Measurements from ENCODE around the gene SPIRE2. TPM values are rescaled to one million over a fixed set of nuclear protein-coding genes. Genes with fewer than 3 reads are reported as not detected.

Gene SPIRE2
- total and polyA plus RNA-seq, 2 of the 4 experiments (the other 2 are of a cell fraction): 0.72 to 1.9 TPM

DNA sequence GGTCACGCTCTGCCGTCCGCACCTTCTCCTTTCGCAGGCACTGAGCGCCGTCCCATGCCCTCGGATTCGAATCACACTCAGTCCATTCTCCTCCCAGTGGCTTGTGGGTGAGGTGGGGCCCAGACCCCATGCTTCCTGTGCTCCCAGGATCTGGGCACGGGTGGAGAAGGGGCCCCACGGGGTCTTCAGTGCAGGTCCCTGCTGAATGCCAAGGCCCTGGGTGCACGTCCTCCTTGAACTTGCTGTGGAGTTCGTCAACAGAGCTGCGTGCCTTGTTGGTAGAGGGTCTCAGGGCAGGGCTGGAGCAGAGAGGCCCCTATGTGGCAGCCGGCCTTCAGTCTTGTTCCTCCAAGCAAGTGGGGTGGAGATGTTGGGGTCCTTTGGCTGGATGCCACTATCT is 83.1 kb downstream of the SPIRE2 start:
- WGBS, 2 experiments (ENCODE audit: extremely low coverage in 2 of 2, insufficient read length in 1 of 2): 98% methylated on average over 6 of the region's 14 CpGs; no CpG with 5 or more reads in 1 of the 2 experiments
- no peak overlapping the region for H2BK5ac ChIP-seq (ENCODE audit: low read depth, low read length, poor library complexity, severe bottlenecking)
- POLR2A ChIA-PET (ENCODE audit: unreplicated experiment): no interaction called here
- in situ Hi-C loops (cut with MboI; ENCODE audit: low sequenced_read_pairs) (no loop called here), intact Hi-C loops (cut with micrococcal nuclease) (no loop called here), dilution Hi-C loops (cut with HindIII; ENCODE audit: low sequenced_read_pairs, unreplicated experiment) (no loop called here)
- H2AFZ ChIP-seq (replicated peaks; ENCODE audit: low read length, poor library complexity): no peak overlapping the region
- TF ChIP-seq MAZ (IDR thresholded peaks at IDR 0.05; ENCODE audit: borderline replicate concordance, low read depth, low read length) (no peak), RAD21 (IDR thresholded peaks at IDR 0.05; ENCODE audit: low read length) (no peak), FOS (IDR thresholded peaks at IDR 0.05; ENCODE audit: low read depth, low read length) (no peak), CEBPB (IDR thresholded peaks at IDR 0.05; ENCODE audit: low read depth, low read length) (no peak), SMC3 (IDR thresholded peaks at IDR 0.05; ENCODE audit: low read depth, low read length) (no peak), POLR2A (IDR thresholded peaks at IDR 0.05; ENCODE audit: low read depth, low read length) (no peak), RFX5 (IDR thresholded peaks at IDR 0.05; ENCODE audit: low read depth, low read length) (no peak), RCOR1 (IDR thresholded peaks at IDR 0.05; ENCODE audit: insufficient replicate concordance, low read length) (no peak)
- TF ChIP-seq, protein P1, sequence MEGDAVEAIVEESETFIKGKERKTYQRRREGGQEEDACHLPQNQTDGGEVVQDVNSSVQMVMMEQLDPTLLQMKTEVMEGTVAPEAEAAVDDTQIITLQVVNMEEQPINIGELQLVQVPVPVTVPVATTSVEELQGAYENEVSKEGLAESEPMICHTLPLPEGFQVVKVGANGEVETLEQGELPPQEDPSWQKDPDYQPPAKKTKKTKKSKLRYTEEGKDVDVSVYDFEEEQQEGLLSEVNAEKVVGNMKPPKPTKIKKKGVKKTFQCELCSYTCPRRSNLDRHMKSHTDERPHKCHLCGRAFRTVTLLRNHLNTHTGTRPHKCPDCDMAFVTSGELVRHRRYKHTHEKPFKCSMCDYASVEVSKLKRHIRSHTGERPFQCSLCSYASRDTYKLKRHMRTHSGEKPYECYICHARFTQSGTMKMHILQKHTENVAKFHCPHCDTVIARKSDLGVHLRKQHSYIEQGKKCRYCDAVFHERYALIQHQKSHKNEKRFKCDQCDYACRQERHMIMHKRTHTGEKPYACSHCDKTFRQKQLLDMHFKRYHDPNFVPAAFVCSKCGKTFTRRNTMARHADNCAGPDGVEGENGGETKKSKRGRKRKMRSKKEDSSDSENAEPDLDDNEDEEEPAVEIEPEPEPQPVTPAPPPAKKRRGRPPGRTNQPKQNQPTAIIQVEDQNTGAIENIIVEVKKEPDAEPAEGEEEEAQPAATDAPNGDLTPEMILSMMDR (conservative IDR thresholded peaks at IDR 0.05; ENCODE audit: low read depth, low read length): no peak
- TF ChIP-seq, protein P2, sequence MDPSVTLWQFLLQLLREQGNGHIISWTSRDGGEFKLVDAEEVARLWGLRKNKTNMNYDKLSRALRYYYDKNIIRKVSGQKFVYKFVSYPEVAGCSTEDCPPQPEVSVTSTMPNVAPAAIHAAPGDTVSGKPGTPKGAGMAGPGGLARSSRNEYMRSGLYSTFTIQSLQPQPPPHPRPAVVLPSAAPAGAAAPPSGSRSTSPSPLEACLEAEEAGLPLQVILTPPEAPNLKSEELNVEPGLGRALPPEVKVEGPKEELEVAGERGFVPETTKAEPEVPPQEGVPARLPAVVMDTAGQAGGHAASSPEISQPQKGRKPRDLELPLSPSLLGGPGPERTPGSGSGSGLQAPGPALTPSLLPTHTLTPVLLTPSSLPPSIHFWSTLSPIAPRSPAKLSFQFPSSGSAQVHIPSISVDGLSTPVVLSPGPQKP (IDR thresholded peaks at IDR 0.05; ENCODE audit: borderline replicate concordance, low read depth, low read length): no peak
- no peak overlapping the region for H2AK5ac ChIP-seq (ENCODE audit: low read depth, low read length)
- no TSS peak for BruUV-seq (replicated peaks)
- no peak overlapping the region for H3K14ac ChIP-seq (replicated peaks; ENCODE audit: low read depth, low read length)
- no peak overlapping the region for H3K4me2 ChIP-seq (ENCODE audit: low read depth, low read length)
- peaks cover 5% of the 10 kb centered on the region; the same call in 1 of the 2 replicates for H3K9me1 ChIP-seq (ENCODE audit: insufficient read depth, low read length)
- peaks cover 50% of the 10 kb centered on the region for H3K36me3 ChIP-seq (ENCODE audit: control insufficient read depth, insufficient read depth, low read length)
- no peaks in the 10 kb centered on the region for H3K4me1 ChIP-seq (ENCODE audit: control insufficient read depth, insufficient read depth, low read length)
- no peak overlapping the region for H3K56ac ChIP-seq (ENCODE audit: extremely low read depth, insufficient read depth, low read length)
- no peak overlapping the region for H3K4ac ChIP-seq (ENCODE audit: low read depth, low read length)
- H3K4me3 ChIP-seq (ENCODE audit: insufficient read depth, low read depth, low read length): no peak overlapping the region
- no peak overlapping the region for H4K5ac ChIP-seq (ENCODE audit: low read depth, low read length)
- CTCF ChIA-PET: no interaction called here
- H2BK120ac ChIP-seq (ENCODE audit: low read depth, low read length): no peak overlapping the region
- peaks cover 10% of the 10 kb centered on the region for H4K20me1 ChIP-seq (ENCODE audit: insufficient read depth, low read length)
- no peak overlapping the region for H4K91ac ChIP-seq (ENCODE audit: insufficient read depth, low read depth, low read length)
- H3K9me3 ChIP-seq (ENCODE audit: control insufficient read depth, insufficient read depth, low read length): no peaks in the 10 kb centered on the region
- no peak overlapping the region for H2BK20ac ChIP-seq (ENCODE audit: low read depth, low read length)
- H3K27ac ChIP-seq (ENCODE audit: insufficient read depth, low read length): no peak overlapping the region
- no peak overlapping the region for H2AK9ac ChIP-seq (replicated peaks; ENCODE audit: low read depth, low read length, poor library complexity)
- peaks cover 0 to 22% of the 10 kb centered on the region in 2 experiments; a peak in 3 of 4 replicates for H3K79me1 ChIP-seq (ENCODE audit: low read depth in 1 of 2, low read length in 2 of 2)
- no peak overlapping the region for H3K18ac ChIP-seq (ENCODE audit: low read depth, low read length)
- no peak overlapping the region for H3K23ac ChIP-seq (ENCODE audit: low read depth, low read length)
- no peak overlapping the region for H4K8ac ChIP-seq (ENCODE audit: low read depth in 2 of 2, low read length in 2 of 2)
- H3K9ac ChIP-seq (ENCODE audit: low read depth, low read length): no peak overlapping the region
- no peaks in the 10 kb centered on the region for H3K27me3 ChIP-seq (ENCODE audit: control insufficient read depth, insufficient read depth, low read length)
- DNase-seq (no peak), ATAC-seq (ENCODE audit: low read depth) (no peak)
- H2BK15ac ChIP-seq (ENCODE audit: low read depth, low read length): no peak overlapping the region

Measured in IMR-90 (cell line).